B cell (primary cell): Measurements from ENCODE around the gene TPST2.

Source experiments
- CTCF ChIP-seq: fragments of 200-600 bp; IDR thresholded peaks from one replicate; pipeline ENCODE4 v1.8.0; 2022; ENCODE audit warnings: antibody characterized with exemption, mild to moderate bottlenecking
- EZH2 ChIP-seq: IDR thresholded peaks from 2 replicates; pipeline ENCODE4 v1.6.1; 2012; ENCODE audit warnings: borderline replicate concordance, low read depth, mild to moderate bottlenecking, moderate library complexity, low read length; ENCODE audit not compliant: insufficient read depth, poor library complexity, severe bottlenecking

GRCh38 chr22:26503758-26504157 is 86.2 kb downstream of the TPST2 start:
- TF ChIP-seq CTCF: no peak
- no peak for TF ChIP-seq EZH2
